ENCODE data around the gene RAVER1.
"Not testable (repeated sequence)": the region's sequence is repeated elsewhere in the genome, so short reads cannot be mapped to it uniquely, and the experiment has no call there.

RAVER1 gene

GRCh38 chr19:10291554-10292205 is 41.6 kb downstream of the RAVER1 start:
- no peak for DNase-seq

GRCh38 chr19:10290876-10291553 is 42.3 kb downstream of the RAVER1 start:
- DNase-seq: peak in 34 of 56 donors; percentile 3 to 78 (median 42)

- peak in 3 of 56 donors; percentile 11 to 37 (median 26) for DNase-seq
Observed at GRCh38 chr19:10290357-10290875, 42.9 kb downstream of the RAVER1 start.

- DNase-seq: peak in 32 of 56 donors; percentile 6 to 86 (median 54)
Observed at GRCh38 chr19:10289836-10290356, 43.4 kb downstream of the RAVER1 start, which contains the start of gene ICAM5. Gene ICAM5 (plus strand): TSS chr19:10289952. CDS start chr19:10290044, 92 bp downstream.

GRCh38 chr19:10289167-10289835 is 44.0 kb downstream of the RAVER1 start:
- peak in 35 of 56 donors; percentile 7 to 85 (median 51) for DNase-seq

- peak in 33 of 56 donors; percentile 6 to 75 (median 48) for DNase-seq
Observed at GRCh38 chr19:10288662-10289166, 44.6 kb downstream of the RAVER1 start.

GRCh38 chr19:10286803-10287737 is 46.3 kb downstream of the RAVER1 start, which contains the start of gene ICAM4:
Gene ICAM4 (plus strand): TSS chr19:10286955. CDS start chr19:10287013, 58 bp downstream.
- no peak for DNase-seq

GRCh38 chr19:10285393-10285792 is 47.9 kb downstream of the RAVER1 start:
- DNase-seq: no peak

GRCh38 chr19:10284960-10285278 is 48.4 kb downstream of the RAVER1 start:
- no peak for DNase-seq

GRCh38 chr19:10284065-10284959 is 49.0 kb downstream of the RAVER1 start:
- DNase-seq: no peak

GRCh38 chr19:10283301-10284064 is 49.8 kb downstream of the RAVER1 start:
- DNase-seq: no peak

- not testable (repeated sequence) for DNase-seq
Observed at GRCh38 chr19:10282043-10282442, 51.3 kb downstream of the RAVER1 start.

- no peak for DNase-seq
Observed at GRCh38 chr19:10279737-10280442, 53.4 kb downstream of the RAVER1 start.

- no peak for DNase-seq
Observed at GRCh38 chr19:10278935-10279334, 54.4 kb downstream of the RAVER1 start.

- no peak for DNase-seq
Observed at GRCh38 chr19:10277795-10278589, 55.3 kb downstream of the RAVER1 start.

GRCh38 chr19:10274589-10274988 is 58.7 kb downstream of the RAVER1 start:
- DNase-seq: no peak

- DNase-seq: no peak
Observed at GRCh38 chr19:10271543-10272086, 61.7 kb downstream of the RAVER1 start.
